A673 (cell line): Measurements from ENCODE around the gene FXYD3.

ENCODE experiments used
- CTCF ChIP-seq: fragments of 300-800, 200-600 bp; sonication (generic); conservative IDR thresholded peaks from 2 replicates; pipeline ENCODE4 v1.5.1; 2017; ENCODE audit warnings: low read depth, mild to moderate bottlenecking, antibody characterized with exemption, low read length, moderate library complexity, mixed read lengths
- EZH2 ChIP-seq: fragments of 200-600 bp; sonication (generic); IDR thresholded peaks from 2 replicates; pipeline ENCODE4 v1.6.1; 2017; ENCODE audit warnings: borderline replicate concordance, low read depth, mild to moderate bottlenecking, mixed read lengths, antibody characterized with exemption, low read length; ENCODE audit not compliant: poor library complexity, severe bottlenecking

GRCh38 chr19:35133826-35134225 lies 18.2 kb downstream of the FXYD3 start:
- no peak for TF ChIP-seq CTCF
- no peak for TF ChIP-seq EZH2
